Measurements from ENCODE around the gene ZBTB45.
A peak's percentile ranks its signal among the peaks of the same experiment; 100 is the strongest.
"Not testable (repeated sequence)": the region's sequence is repeated elsewhere in the genome, so short reads cannot be mapped to it uniquely, and the experiment has no call there.

Gene ZBTB45

DNA sequence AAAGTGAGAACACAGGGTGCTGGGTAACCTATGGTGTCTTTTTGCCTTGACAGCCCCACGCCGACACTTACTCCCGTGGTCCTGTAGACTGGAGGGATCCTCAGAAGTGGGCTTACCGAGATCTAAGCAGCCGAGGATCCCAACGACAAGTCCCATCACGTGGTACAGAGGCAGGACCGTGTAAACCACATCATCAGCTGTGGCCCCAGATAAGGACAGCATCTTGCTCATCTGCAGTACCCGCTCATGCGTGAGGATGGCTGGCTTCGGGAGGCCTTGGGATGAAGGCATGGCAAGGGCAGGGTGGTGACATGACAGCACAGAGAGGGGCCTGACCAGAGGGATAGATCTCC is 9.9 kb downstream of the ZBTB45 start:
- TF ChIP-seq, protein P1, sequence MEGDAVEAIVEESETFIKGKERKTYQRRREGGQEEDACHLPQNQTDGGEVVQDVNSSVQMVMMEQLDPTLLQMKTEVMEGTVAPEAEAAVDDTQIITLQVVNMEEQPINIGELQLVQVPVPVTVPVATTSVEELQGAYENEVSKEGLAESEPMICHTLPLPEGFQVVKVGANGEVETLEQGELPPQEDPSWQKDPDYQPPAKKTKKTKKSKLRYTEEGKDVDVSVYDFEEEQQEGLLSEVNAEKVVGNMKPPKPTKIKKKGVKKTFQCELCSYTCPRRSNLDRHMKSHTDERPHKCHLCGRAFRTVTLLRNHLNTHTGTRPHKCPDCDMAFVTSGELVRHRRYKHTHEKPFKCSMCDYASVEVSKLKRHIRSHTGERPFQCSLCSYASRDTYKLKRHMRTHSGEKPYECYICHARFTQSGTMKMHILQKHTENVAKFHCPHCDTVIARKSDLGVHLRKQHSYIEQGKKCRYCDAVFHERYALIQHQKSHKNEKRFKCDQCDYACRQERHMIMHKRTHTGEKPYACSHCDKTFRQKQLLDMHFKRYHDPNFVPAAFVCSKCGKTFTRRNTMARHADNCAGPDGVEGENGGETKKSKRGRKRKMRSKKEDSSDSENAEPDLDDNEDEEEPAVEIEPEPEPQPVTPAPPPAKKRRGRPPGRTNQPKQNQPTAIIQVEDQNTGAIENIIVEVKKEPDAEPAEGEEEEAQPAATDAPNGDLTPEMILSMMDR (IDR thresholded peaks at IDR 0.05) = no peak
- Histone ChIP-seq H3K4me3 (no peak overlapping the region), H3K27ac (no peak overlapping the region)
- no peak for DNase-seq (ENCODE audit: low spot score)

DNA sequence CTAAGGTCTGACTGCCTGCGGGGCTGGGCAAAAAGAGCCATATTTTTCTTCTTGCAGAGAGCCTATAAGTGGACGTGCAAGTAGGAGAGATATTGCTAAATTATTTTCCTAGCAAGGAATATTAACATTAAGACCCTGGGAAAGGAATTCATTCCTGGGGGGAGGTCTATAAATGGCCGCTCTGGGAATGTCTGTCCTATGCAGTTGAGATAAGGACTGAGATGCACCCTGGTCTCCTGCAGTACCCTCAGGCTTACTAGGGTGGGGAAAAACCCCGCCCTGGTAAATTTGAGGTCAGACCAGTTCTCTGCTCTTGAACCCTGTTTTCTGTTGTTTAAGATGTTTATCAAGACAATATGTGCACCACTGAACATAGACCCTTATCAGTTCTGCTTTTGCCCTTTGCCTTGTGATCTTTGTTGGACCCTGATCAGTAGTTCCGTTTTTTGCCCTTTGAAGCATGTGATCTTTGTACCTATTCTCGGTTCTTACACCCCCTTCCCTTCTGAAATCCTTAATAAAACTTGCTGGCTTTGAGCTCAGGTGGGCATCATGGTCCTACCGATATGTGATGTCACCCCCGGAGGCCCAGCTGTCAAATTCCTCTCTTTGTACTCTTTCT is 11.9 kb downstream of the ZBTB45 start:
- H3K27ac ChIP-seq; H3K4me3 ChIP-seq; DNase-seq (ENCODE audit: low spot score): not testable (repeated sequence)

DNA sequence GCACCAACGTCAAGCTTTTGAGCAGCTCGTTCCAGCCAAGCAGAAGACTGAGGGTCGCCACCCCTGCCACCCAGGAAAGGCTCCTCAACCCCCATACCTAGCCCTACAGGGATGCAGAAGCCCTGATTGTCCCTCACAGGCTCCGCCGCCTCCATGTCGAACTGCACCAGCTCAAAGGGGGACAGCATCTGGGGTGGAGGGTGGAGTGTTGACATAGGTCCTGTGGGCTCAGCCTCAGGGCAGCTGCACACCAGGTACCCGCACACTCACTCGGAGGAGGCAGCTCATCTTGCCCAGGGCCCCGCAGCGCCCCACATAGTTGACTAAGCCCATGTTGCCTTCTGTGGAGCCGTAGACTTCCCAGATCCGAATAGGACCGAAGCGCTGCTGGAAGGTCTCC is 19.4 kb downstream of the ZBTB45 start:
- Histone ChIP-seq H3K4me3 (peak overlapping the region; percentile 77), H3K27ac (no peak overlapping the region)
- TF ChIP-seq, protein P1 (IDR thresholded peaks at IDR 0.05) = no peak

DNA sequence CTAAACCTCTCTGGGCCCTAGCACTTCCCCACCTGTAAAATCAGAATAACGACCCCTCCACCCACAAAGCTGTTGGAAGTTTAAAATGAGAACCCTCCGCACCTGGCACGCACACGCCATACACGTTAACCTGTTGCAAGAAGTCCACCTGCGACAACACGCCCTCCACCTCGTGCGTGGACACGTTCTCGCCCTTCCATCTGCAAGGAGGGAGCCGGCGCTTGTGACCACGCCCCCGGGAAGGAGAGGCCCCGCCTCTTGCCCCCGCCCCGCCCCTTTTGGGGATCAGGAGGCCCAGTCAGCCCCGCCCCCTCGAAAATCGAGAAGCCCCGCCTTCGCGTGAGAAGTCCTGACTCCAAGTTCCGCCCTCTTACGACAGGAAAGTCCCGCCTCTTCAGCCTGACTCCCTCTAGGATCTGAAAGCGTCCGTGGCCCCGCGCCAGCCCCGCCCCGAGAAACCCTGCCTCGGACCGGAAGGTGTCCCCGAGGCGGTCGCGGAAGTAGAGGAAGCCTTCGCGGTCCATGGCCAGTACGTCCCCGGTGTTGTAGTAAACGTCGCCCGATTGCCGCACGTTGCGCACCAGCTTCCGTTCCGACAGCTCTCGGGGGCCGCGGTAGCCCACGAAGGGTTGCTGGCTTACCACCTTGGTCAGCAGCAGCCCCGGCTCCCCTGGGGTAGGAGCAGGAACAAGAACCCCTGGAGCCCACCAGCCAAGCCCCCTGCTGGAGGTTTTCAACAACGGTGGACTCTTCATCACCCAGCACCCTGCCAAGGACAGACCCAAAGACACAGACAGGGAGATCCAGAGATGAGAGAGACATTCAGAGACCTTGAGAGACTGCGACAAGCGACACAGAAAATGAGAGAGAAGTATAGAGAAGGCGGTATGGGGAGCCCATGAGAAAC is 20.3 kb downstream of the ZBTB45 start:
- TF ChIP-seq, protein P1 (IDR thresholded peaks at IDR 0.05) = no peak
- Histone ChIP-seq H3K27ac (peak overlapping the region; percentile 70 to 85), H3K4me3 (peak overlapping the region; percentile 77)
- DNase-seq (ENCODE audit: low spot score) = peak; percentile 99

More for the DNA sequence above, 19.4 kb downstream of the ZBTB45 start:
- no peak for DNase-seq (ENCODE audit: low spot score)

DNA sequence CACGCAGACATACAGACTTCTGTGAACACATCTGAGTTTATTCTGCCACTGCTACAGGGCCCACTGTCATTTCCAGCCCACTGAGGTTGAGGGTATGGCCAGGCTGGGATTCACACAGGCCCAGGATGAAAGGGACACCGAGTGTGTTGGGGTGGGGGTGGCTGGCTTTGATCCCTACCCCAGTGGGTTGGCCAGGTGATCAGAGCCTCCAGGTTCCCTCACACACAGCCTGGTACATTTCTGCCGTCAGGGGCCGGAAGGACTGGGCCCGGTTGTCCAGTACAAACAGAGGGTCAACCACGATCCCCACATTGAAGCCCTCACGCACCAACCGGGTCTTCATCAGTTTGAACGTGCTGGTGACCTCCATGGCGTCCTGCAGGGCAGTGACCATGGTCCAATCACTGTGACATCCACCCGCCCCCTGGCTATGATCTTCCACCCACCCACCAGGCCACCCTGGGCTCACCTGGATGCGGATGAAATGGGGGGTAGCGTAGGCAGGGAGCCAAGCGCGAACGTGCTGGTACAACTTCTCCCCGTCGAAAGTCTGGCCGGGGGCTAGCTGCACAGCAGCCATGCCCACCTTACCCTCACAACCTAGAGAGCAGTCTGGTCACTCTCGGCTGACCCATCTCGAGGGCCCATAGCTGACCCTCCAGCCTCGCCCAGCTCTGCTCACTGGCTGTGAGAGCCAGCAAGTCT is 21.1 kb downstream of the ZBTB45 start:
- H3K27ac ChIP-seq = peak overlapping the region in 1 of 2 donors; percentile 24
- H3K4me3 ChIP-seq = peak overlapping the region; percentile 77
- no peak for DNase-seq (ENCODE audit: low spot score)
- TF ChIP-seq, protein P1 (IDR thresholded peaks at IDR 0.05) = no peak

DNA sequence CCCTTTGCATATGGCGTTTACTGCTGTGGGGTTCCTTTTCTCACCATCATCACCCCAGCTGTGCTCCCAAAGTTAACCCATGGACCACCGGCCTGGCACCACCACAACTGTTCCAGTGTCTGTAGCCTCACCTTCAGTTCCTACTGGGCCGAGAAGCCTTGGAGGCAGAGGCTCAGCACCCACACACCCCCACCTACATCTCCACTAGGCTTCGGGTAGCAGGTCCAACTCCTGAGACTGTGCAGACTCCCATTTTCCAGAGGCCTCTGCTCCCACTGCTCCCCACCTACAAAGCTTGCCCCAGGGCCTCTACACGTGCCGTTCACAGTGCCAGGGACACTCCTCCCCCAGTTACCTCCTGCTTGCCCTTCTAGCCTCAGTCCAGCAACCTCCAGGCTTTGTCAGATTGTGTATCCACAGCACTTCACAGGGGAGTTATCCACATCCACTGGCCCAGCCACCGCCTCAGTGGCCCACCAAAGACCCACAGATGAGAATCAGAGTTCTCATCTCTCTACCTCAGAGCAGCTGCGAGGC is 21.9 kb downstream of the ZBTB45 start:
- TF ChIP-seq, protein P1 (IDR thresholded peaks at IDR 0.05) = no peak
- no peak overlapping the region for H3K27ac ChIP-seq
- DNase-seq (ENCODE audit: low spot score) = no peak
- no peak overlapping the region for H3K4me3 ChIP-seq

DNA sequence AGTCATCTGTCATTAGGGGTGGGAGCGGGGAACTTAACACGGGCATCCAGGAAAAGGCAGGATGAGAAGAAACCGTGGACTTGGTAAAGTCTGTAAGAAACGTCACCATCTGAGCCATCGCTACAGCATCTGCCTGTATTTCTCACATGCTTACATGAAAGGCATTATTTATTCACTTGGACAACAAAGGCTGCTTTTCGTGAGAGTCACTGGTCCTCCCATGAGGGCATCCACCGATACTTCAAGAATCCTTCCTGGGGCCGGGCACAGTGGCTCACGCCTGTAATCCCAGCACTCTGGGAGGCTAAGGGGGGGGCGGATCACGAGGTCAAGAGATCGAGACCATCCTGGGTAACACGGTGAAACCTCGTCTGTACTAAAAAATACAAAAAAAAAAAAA is 27.3 kb downstream of the ZBTB45 start:
- DNase-seq (ENCODE audit: low spot score) = no peak
- TF ChIP-seq, protein P1 (IDR thresholded peaks at IDR 0.05) = no peak
- no peak overlapping the region for H3K4me3 ChIP-seq
- H3K27ac ChIP-seq = no peak overlapping the region
